A204.1 (cell line): ENCODE measurements around the gene HSD17B12.

Experiments used
- FAIRE-seq: peaks from 2 replicates; lab custom pipeline; 2012; peaks lifted over from hg19 to GRCh38; lab: Jason Lieb, UNC

The HSD17B12 gene

GRCh38 chr11:43806976-43807375 is 126.4 kb downstream of the HSD17B12 start:
- FAIRE-seq, result no peak

GRCh38 chr11:43810929-43811596 is 130.5 kb downstream of the HSD17B12 start:
- peak; percentile 63 for FAIRE-seq

GRCh38 chr11:43812471-43812870 is 131.9 kb downstream of the HSD17B12 start:
- FAIRE-seq, result no peak

GRCh38 chr11:43818220-43818619 is 137.7 kb downstream of the HSD17B12 start:
- FAIRE-seq, result no peak

GRCh38 chr11:43819926-43820325 is 139.4 kb downstream of the HSD17B12 start:
- no peak for FAIRE-seq

GRCh38 chr11:43823316-43823715 is 142.8 kb downstream of the HSD17B12 start:
- FAIRE-seq, result no peak

GRCh38 chr11:43823851-43824250 is 143.3 kb downstream of the HSD17B12 start:
- no peak for FAIRE-seq

GRCh38 chr11:43825217-43825816 is 144.8 kb downstream of the HSD17B12 start:
- peak; percentile 68 for FAIRE-seq

GRCh38 chr11:43830928-43831440 is 150.4 kb downstream of the HSD17B12 start:
- peak; percentile 87 for FAIRE-seq

- FAIRE-seq, result no peak
These were observed 152.0 kb downstream of the HSD17B12 start for GRCh38 chr11:43832536-43832935.

GRCh38 chr11:43833657-43834073 is 153.1 kb downstream of the HSD17B12 start:
- no peak for FAIRE-seq

- no peak for FAIRE-seq
These were observed 153.7 kb downstream of the HSD17B12 start for GRCh38 chr11:43834286-43834685.

GRCh38 chr11:43835104-43835503 is 154.6 kb downstream of the HSD17B12 start:
- FAIRE-seq, result no peak

GRCh38 chr11:43837879-43838278 is 157.3 kb downstream of the HSD17B12 start:
- no peak for FAIRE-seq

- FAIRE-seq, result no peak
These were observed 161.5 kb downstream of the HSD17B12 start for GRCh38 chr11:43842021-43842420.

- FAIRE-seq, result no peak
These were observed 165.3 kb downstream of the HSD17B12 start for GRCh38 chr11:43845816-43846215.

GRCh38 chr11:43852057-43852636 is 171.6 kb downstream of the HSD17B12 start:
- peak; percentile 83 for FAIRE-seq

GRCh38 chr11:43853781-43854180 is 173.2 kb downstream of the HSD17B12 start:
- no peak for FAIRE-seq

GRCh38 chr11:43856993-43857392 is 176.5 kb downstream of the HSD17B12 start:
- no peak for FAIRE-seq

GRCh38 chr11:43861141-43861540 is 180.6 kb downstream of the HSD17B12 start:
- FAIRE-seq, result no peak

- FAIRE-seq, result no peak
These were observed 186.0 kb downstream of the HSD17B12 start for GRCh38 chr11:43866520-43866919.

- FAIRE-seq, result peak; percentile 69
These were observed 186.4 kb downstream of the HSD17B12 start for GRCh38 chr11:43866969-43867368.

GRCh38 chr11:43868852-43869567 is 188.5 kb downstream of the HSD17B12 start:
- FAIRE-seq, result no peak
